GM10266 (cell line): ENCODE data around the gene CCDC170.

ENCODE experiments used
- DNase-seq: peaks from one replicate; pipeline ENCODE4 v3.0.0; 2012; ENCODE audit errors: extremely low spot score
- TF ChIP-seq, protein P1 (sequence below): IDR thresholded peaks from 2 replicates; pipeline ENCODE4 v1.5.1; 2012; ENCODE audit warnings: mild to moderate bottlenecking, low read depth; ENCODE audit not compliant: control insufficient read depth, insufficient read depth; ENCODE audit errors: missing control alignments

The CCDC170 gene

GRCh38 chr6:151566557-151566956, 72.7 kb downstream of the CCDC170 start:
- TF ChIP-seq, protein P1, sequence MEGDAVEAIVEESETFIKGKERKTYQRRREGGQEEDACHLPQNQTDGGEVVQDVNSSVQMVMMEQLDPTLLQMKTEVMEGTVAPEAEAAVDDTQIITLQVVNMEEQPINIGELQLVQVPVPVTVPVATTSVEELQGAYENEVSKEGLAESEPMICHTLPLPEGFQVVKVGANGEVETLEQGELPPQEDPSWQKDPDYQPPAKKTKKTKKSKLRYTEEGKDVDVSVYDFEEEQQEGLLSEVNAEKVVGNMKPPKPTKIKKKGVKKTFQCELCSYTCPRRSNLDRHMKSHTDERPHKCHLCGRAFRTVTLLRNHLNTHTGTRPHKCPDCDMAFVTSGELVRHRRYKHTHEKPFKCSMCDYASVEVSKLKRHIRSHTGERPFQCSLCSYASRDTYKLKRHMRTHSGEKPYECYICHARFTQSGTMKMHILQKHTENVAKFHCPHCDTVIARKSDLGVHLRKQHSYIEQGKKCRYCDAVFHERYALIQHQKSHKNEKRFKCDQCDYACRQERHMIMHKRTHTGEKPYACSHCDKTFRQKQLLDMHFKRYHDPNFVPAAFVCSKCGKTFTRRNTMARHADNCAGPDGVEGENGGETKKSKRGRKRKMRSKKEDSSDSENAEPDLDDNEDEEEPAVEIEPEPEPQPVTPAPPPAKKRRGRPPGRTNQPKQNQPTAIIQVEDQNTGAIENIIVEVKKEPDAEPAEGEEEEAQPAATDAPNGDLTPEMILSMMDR = no peak
- DNase-seq = no peak

DNA sequence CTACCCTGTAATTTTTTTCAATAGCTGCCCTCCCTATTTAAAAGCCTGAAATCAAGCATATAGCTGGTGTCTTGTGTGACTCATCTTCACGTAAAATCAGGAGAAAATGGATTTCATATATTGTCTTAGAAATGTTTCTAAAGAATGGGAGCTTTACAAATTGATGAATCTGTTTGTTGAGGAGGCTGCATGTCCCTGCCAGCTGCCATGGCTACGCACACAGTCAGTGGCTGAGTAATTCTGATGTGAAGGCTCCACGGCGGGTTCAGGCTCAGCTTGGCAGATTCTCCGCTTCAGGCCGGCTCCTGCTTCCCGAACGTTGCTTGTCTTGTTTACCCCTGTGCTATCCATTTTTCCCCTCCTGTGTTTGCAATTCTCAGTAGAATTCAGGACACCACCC, 82.8 kb downstream of the CCDC170 start:
- no peak for DNase-seq
- TF ChIP-seq, protein P1 = no peak

DNA sequence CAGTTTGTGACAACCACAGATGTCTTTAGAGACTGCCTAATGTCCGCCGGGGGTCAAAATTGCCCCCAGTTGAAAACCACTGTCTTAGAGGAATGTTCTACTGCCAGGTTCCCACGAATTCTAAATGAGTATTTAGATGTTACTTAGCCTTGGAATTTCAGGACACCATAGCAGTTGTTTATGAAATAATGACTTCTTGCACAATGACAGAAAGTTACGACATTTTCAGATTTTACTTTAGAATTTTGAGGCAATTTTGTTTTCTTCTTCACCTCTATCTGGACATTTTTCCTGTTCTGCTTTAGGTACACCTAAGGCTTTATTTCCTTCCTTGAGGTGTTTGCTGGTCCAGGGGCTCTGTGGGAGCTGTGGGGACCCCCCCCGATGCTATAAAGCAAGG, 83.4 kb downstream of the CCDC170 start:
- TF ChIP-seq, protein P1 = no peak
- no peak for DNase-seq

- TF ChIP-seq, protein P1 = no peak
- DNase-seq = no peak
These were observed 91.9 kb downstream of the CCDC170 start for GRCh38 chr6:151585741-151586140.

DNA sequence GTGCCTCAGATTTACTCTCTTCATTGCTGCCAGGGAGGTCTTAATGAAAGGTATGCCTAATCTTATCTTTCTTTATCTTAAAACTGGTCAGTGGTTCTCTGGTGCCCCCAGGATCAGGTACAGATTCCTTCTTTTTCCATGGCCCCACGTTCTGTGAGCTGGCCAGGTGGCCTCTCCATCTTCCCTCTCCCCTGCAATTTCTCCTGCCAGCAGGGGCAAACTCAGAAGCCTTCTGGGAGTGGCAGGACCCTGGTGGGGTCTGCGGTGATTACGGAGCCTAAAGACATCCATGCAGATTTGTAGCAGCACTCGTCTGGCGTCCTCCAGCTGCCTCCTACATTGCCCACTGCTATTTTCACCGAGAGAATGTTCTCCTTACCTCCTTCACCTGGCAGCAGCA, 95.8 kb downstream of the CCDC170 start:
- TF ChIP-seq, protein P1 = no peak
- no peak for DNase-seq

- TF ChIP-seq, protein P1 = no peak
- DNase-seq = no peak
These were observed 96.9 kb downstream of the CCDC170 start for GRCh38 chr6:151590742-151591141.

DNA sequence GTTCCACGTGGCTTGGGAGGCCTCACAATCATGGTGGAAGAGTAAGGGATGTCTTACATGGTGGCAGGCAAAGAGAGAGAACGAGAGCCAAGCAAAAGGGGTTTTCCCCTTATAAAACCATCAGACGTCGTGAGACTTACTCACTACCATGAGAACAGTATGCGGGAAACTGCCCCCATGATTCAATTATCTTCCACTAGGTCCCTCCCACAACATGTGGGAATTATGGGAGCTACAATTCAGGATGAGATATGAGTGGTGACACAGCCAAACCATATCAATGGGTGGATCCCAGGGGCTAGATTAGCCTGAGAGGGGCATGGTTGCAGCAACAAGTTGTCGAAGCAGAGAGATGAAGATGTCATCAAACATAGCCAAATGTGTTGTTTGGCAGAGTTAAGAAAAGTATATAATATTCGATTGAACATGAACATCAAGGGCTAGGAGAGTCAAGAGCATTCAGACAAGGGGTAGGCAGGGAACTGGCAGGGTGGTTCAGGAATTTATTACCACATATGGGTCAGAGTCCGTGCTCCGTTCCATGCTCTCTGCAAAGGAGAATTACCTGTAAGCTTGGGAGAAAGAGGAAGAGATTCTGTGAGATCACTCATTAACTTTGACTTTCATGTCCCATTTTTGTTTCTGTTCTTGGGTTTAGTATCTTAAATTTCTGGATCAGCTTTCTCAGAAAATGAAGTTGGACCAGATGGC, 98.8 kb downstream of the CCDC170 start:
- DNase-seq = no peak
- TF ChIP-seq, protein P1 = no peak
